Panc1 (cell line): ENCODE results near the gene CTNND2. TPM values are rescaled to one million over a fixed set of nuclear protein-coding genes. Genes with fewer than 3 reads are reported as not detected.

Source experiments
- ATAC-seq: fragments of 200-7000 bp; cut with Tn5 transposase; 2 replicates; pipeline ENCODE4 v1.9.1; 2020; ENCODE audit warnings: mild to moderate bottlenecking, moderate library complexity
- BruUV-seq: library from RNA; stranded (reverse); fragments of 400-500 nt; replicated peaks from 2 replicates; lab custom pipeline; 2021; lab: Mats Ljungman, UMichigan
- CTCF ChIA-PET: fragments of 300-600 bp; sonication (Branson Sonifier 250); formaldehyde crosslinking; loops from one replicate; lab custom pipeline; 2022; ENCODE audit warnings: antibody characterized with exemption; lab: Charles Lee
- POLR2A ChIA-PET: fragments of 300-600 bp; sonication (Branson Sonifier 250); formaldehyde crosslinking; loops from one replicate; lab custom pipeline; 2022; ENCODE audit warnings: antibody characterized with exemption; lab: Charles Lee
- DNase-seq: peaks from one replicate; pipeline ENCODE4 v3.0.0-alpha.2; 2010; ENCODE audit warnings: low read depth, low spot score
- H3K27ac ChIP-seq: 2 replicates; pipeline ENCODE4 v1.5.1; 2011; ENCODE audit warnings: mild to moderate bottlenecking, low read length, inconsistent platforms
- H3K27me3 ChIP-seq: fragments of 200-500 bp; sonication (Bioruptor generic); 2 replicates; pipeline ENCODE4 v1.6.0; 2014; ENCODE audit warnings: low read length, inconsistent platforms; ENCODE audit not compliant: control insufficient read depth, insufficient read depth
- H3K36me3 ChIP-seq: fragments of 200-500 bp; sonication (Bioruptor generic); 2 replicates; pipeline ENCODE4 v1.5.1; 2014; ENCODE audit warnings: inconsistent platforms, mild to moderate bottlenecking, low read length, moderate library complexity; ENCODE audit not compliant: control insufficient read depth, insufficient read depth
- H3K4me1 ChIP-seq: 2 replicates; pipeline ENCODE4 v1.5.1; 2011; ENCODE audit warnings: inconsistent platforms, mild to moderate bottlenecking, low read length, moderate library complexity; ENCODE audit not compliant: control insufficient read depth, insufficient read depth
- H3K4me3 ChIP-seq, 2 experiments: 2 replicates each; pipeline ENCODE4 v1.5.1; 2011 to 2012; ENCODE audit warnings: low read depth in 2 of 2, low read length in 2 of 2, mild to moderate bottlenecking in 2 of 2, inconsistent platforms in 1 of 2, moderate library complexity in 1 of 2
- H3K9me3 ChIP-seq: fragments of 200-500 bp; sonication (Bioruptor generic); 2 replicates; pipeline ENCODE4 v1.5.1; 2014; ENCODE audit warnings: low read depth, mild to moderate bottlenecking, inconsistent platforms, low read length, moderate library complexity; ENCODE audit not compliant: control insufficient read depth, insufficient read depth
- POLR2AphosphoS5 ChIP-seq: IDR thresholded peaks from 2 replicates; pipeline ENCODE4 v1.6.1; 2012; ENCODE audit warnings: mild to moderate bottlenecking, low read depth, low read length, moderate library complexity
- SIN3A ChIP-seq: IDR thresholded peaks from 2 replicates; pipeline ENCODE4 v1.6.1; 2012; ENCODE audit warnings: low read depth, mild to moderate bottlenecking, low read length, moderate library complexity, borderline replicate concordance; ENCODE audit not compliant: insufficient read depth
- TCF7L2 ChIP-seq: IDR thresholded peaks from 2 replicates; pipeline ENCODE4 v1.6.1; 2011; ENCODE audit warnings: mild to moderate bottlenecking, low read depth, low read length, inconsistent platforms
- in situ Hi-C: cut with HindIII; loops from 2 replicates; pipeline ENCODE4 v1.10.0; 2016; ENCODE audit warnings: low sequenced_read_pairs, low pct_unique_long_range_greater_than_20kb
- intact Hi-C: fragments of 100-400 bp; cut with micrococcal nuclease; formaldehyde crosslinking; loops from one replicate; pipeline ENCODE4 v1.10.0; 2022; ENCODE audit not compliant: unreplicated experiment
- total RNA-seq: library from RNA; stranded (reverse); gene quantifications from one replicate; pipeline ENCODE4 v1.2.1, GENCODE V29; 2021; ENCODE audit not compliant: unreplicated experiment
- TF ChIP-seq, protein P1 (sequence below), 2 experiments: IDR thresholded peaks; 2 replicates each; pipeline ENCODE4 v1.6.1; 2011 to 2012; ENCODE audit warnings: low read depth in 2 of 2, control low read depth in 1 of 2, low read length in 1 of 2, mild to moderate bottlenecking in 1 of 2, moderate library complexity in 1 of 2; ENCODE audit not compliant: insufficient read depth in 1 of 2
- TF ChIP-seq, protein P2 (sequence below): fragments of 450-650 bp; IDR thresholded peaks from 2 replicates; pipeline ENCODE4 v1.5.1; 2017; ENCODE audit warnings: mild to moderate bottlenecking

CTNND2 gene
- total RNA-seq, 1 experiment from 2014 or later: 1.0 TPM

DNA sequence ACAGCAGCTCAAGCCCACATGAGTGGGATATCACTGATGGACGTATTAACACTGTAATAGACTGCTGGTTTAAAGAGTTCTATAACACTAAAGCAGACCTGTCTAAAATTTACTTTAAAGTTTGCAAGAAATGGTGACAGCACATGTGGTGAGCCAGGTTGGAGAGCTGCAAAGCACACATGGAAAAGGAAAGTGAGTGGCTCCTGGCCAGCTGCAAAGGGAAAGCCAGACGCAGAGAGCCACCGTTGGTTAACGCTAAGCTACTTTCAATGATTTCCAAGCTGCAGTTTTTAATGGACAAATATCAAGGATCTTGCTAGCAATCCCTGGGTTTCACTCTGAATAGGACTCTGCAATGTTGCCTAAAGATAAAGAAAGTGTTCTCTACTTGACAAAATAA is 89.9 kb downstream of the CTNND2 start:
- in situ Hi-C loops (no loop called here), intact Hi-C loops (no loop called here)
- Histone ChIP-seq H3K27ac (no peak overlapping the region), H3K36me3 (no peaks in the 10 kb centered on the region), H3K4me3 (no peak overlapping the region), H3K4me1 (no peaks in the 10 kb centered on the region), H3K9me3 (no peaks in the 10 kb centered on the region), H3K27me3 (no peaks in the 10 kb centered on the region)
- CTCF ChIA-PET: no interaction called here
- POLR2A ChIA-PET: no interaction called here
- TF ChIP-seq, protein P1, sequence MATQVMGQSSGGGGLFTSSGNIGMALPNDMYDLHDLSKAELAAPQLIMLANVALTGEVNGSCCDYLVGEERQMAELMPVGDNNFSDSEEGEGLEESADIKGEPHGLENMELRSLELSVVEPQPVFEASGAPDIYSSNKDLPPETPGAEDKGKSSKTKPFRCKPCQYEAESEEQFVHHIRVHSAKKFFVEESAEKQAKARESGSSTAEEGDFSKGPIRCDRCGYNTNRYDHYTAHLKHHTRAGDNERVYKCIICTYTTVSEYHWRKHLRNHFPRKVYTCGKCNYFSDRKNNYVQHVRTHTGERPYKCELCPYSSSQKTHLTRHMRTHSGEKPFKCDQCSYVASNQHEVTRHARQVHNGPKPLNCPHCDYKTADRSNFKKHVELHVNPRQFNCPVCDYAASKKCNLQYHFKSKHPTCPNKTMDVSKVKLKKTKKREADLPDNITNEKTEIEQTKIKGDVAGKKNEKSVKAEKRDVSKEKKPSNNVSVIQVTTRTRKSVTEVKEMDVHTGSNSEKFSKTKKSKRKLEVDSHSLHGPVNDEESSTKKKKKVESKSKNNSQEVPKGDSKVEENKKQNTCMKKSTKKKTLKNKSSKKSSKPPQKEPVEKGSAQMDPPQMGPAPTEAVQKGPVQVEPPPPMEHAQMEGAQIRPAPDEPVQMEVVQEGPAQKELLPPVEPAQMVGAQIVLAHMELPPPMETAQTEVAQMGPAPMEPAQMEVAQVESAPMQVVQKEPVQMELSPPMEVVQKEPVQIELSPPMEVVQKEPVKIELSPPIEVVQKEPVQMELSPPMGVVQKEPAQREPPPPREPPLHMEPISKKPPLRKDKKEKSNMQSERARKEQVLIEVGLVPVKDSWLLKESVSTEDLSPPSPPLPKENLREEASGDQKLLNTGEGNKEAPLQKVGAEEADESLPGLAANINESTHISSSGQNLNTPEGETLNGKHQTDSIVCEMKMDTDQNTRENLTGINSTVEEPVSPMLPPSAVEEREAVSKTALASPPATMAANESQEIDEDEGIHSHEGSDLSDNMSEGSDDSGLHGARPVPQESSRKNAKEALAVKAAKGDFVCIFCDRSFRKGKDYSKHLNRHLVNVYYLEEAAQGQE (IDR thresholded peaks at IDR 0.05; ENCODE audit: insufficient read depth in 1 of 2, low read depth in 2 of 2, low read length in 1 of 2): no peak
- TF ChIP-seq TCF7L2 (no peak), POLR2AphosphoS5 (no peak), SIN3A (no peak)
- TF ChIP-seq, protein P2, sequence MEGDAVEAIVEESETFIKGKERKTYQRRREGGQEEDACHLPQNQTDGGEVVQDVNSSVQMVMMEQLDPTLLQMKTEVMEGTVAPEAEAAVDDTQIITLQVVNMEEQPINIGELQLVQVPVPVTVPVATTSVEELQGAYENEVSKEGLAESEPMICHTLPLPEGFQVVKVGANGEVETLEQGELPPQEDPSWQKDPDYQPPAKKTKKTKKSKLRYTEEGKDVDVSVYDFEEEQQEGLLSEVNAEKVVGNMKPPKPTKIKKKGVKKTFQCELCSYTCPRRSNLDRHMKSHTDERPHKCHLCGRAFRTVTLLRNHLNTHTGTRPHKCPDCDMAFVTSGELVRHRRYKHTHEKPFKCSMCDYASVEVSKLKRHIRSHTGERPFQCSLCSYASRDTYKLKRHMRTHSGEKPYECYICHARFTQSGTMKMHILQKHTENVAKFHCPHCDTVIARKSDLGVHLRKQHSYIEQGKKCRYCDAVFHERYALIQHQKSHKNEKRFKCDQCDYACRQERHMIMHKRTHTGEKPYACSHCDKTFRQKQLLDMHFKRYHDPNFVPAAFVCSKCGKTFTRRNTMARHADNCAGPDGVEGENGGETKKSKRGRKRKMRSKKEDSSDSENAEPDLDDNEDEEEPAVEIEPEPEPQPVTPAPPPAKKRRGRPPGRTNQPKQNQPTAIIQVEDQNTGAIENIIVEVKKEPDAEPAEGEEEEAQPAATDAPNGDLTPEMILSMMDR: no peak
- DNase-seq: no peak
- ATAC-seq: no peak
- no TSS peak for BruUV-seq

DNA sequence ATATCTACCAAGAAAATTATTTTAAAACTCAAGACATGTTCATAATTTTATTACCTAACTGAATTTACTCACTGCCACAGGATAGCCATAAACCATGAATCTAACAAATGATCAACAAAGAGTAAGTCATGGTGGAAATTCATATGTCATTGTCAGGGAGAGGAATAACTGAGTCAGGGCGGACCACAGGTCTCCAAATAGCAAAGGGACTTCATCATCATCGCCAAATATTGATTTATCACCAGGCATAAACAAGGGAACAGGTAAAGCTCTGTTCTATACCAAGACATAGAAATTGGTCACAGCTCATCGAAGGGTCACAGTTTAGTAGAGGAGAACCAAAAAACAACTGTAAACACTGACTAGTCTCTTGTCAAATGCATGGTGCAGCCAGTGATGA is 94.8 kb downstream of the CTNND2 start:
- in situ Hi-C loops: no loop called here
- no peak overlapping the region for H3K27ac ChIP-seq
- TF ChIP-seq, protein P1 (IDR thresholded peaks at IDR 0.05; ENCODE audit: insufficient read depth in 1 of 2, low read depth in 2 of 2, low read length in 1 of 2): no peak
- TF ChIP-seq, protein P2: no peak
- TF ChIP-seq SIN3A (no peak), TCF7L2 (no peak), POLR2AphosphoS5 (no peak)
- H3K36me3 ChIP-seq: no peaks in the 10 kb centered on the region
- DNase-seq (no peak), ATAC-seq (no peak)
- no TSS peak for BruUV-seq
- ChIA-PET CTCF (no interaction called here), POLR2A (no interaction called here)
- no peaks in the 10 kb centered on the region for H3K4me1 ChIP-seq
- no peaks in the 10 kb centered on the region for H3K27me3 ChIP-seq
- H3K9me3 ChIP-seq: no peaks in the 10 kb centered on the region
- intact Hi-C loops: no loop called here
- H3K4me3 ChIP-seq: no peak overlapping the region
